OCI-LY7 (cell line): Measurements from ENCODE around the gene TMEM123.

Experiments used
- EZH2phosphoT487 ChIP-seq: fragments of 200-600 bp; sonication (generic); IDR thresholded peaks from 2 replicates; pipeline ENCODE4 v1.6.1; 2018; ENCODE audit warnings: low read depth, borderline replicate concordance, mild to moderate bottlenecking, mixed run types, antibody characterized with exemption, low read length, moderate library complexity, mixed read lengths
- TF ChIP-seq, protein P1 (sequence below): fragments of 200-600 bp; sonication (generic); conservative IDR thresholded peaks from 2 replicates; pipeline ENCODE4 v1.5.1; 2014; ENCODE audit warnings: mild to moderate bottlenecking, antibody characterized with exemption, low read length, moderate library complexity, mixed read lengths

DNA sequence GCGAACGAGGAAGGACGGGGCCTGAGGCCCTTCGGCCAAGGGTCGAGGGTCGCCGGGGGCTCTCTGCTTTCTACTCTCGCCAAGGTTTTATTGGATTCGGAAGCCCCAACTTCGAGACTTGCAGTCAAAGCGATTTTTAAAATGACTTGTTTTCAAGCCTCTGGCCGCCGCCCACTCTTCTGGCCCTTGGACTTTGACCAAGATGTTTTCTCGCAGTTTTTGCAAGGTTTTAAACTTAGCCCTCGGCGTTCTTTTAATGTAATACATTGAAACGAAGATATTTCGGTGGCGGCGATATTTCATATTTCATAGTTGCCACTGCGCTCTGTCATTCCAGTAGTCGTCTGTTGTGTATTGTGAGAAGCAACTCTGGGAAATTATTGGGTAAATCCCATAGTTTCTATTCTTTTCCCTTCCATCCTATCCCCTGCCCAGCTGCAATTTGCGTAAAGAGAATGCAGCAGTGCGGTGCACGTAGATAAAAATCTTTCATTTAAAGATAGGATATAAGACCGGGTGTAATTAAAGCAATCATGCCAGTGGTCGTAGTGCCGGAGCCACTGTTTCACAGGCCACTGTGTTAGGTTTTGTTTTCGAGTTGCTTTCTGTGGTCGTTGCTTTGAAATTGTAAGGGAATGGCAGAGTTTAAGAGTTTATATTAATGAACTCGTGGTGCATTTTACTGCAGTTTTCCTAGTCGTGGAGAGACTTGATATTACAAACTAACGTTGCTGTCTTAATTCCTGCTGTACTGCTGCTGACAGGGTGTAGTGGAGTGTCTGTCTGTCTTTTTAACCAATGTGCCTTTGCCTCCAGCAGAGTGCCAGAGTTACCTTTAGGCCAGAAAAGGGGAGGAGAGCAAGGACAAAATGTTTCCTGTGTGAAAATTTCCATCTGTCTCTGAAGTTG is 104.8 kb downstream of the TMEM123 start:
- TF ChIP-seq, protein P1, sequence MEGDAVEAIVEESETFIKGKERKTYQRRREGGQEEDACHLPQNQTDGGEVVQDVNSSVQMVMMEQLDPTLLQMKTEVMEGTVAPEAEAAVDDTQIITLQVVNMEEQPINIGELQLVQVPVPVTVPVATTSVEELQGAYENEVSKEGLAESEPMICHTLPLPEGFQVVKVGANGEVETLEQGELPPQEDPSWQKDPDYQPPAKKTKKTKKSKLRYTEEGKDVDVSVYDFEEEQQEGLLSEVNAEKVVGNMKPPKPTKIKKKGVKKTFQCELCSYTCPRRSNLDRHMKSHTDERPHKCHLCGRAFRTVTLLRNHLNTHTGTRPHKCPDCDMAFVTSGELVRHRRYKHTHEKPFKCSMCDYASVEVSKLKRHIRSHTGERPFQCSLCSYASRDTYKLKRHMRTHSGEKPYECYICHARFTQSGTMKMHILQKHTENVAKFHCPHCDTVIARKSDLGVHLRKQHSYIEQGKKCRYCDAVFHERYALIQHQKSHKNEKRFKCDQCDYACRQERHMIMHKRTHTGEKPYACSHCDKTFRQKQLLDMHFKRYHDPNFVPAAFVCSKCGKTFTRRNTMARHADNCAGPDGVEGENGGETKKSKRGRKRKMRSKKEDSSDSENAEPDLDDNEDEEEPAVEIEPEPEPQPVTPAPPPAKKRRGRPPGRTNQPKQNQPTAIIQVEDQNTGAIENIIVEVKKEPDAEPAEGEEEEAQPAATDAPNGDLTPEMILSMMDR: no peak
- TF ChIP-seq EZH2phosphoT487: no peak
